Measurements from ENCODE around the gene EXOC6. TPM values are rescaled to one million over a fixed set of nuclear protein-coding genes. Genes with fewer than 3 reads are reported as not detected.

The EXOC6 gene
- total RNA-seq, 2 donors from 2014 or later: 12.6 to 15.2 TPM

DNA sequence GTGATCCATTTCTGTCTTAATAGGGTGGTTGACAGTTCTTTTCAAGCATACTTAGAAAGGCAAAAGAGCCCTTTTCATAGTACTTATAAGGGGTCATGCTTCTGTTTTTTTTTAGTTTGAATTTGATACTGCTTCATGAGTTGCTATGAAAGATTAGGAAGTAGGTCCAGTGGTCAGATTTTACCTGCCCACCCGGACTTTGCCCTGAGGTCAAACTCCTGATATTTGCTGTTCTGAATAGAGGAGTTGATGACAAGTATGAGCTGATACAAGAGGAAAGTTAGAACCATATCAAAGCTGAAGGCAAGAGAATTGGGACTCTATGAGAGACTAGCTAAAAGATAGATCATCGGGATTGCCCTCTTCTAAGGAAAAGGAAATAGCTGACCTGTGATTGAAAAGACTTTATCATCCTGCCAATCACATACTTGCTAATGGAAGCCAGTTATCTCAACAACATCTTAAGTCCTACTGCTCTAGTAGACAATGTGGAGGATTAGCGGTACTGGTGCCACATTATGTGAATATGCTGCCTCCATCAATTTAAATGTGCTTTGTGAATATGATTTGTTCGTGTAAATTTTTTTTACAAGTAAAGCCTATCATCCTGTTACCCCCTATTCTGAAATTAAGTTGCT, 174.8 kb downstream of the EXOC6 start:
- H3K4me1 ChIP-seq: no peaks in the 10 kb centered on the region
- TF ChIP-seq, protein P1, sequence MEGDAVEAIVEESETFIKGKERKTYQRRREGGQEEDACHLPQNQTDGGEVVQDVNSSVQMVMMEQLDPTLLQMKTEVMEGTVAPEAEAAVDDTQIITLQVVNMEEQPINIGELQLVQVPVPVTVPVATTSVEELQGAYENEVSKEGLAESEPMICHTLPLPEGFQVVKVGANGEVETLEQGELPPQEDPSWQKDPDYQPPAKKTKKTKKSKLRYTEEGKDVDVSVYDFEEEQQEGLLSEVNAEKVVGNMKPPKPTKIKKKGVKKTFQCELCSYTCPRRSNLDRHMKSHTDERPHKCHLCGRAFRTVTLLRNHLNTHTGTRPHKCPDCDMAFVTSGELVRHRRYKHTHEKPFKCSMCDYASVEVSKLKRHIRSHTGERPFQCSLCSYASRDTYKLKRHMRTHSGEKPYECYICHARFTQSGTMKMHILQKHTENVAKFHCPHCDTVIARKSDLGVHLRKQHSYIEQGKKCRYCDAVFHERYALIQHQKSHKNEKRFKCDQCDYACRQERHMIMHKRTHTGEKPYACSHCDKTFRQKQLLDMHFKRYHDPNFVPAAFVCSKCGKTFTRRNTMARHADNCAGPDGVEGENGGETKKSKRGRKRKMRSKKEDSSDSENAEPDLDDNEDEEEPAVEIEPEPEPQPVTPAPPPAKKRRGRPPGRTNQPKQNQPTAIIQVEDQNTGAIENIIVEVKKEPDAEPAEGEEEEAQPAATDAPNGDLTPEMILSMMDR (IDR thresholded peaks at IDR 0.05): no peak
- H3K27ac ChIP-seq: no peak overlapping the region
- no peaks in the 10 kb centered on the region for H3K9me3 ChIP-seq
- H3K9ac ChIP-seq (ENCODE audit: low read depth in 2 of 2, low read length in 2 of 2): no peak overlapping the region
- intact Hi-C loops (cut with DNase I): no loop called here
- no peaks in the 10 kb centered on the region for H3K27me3 ChIP-seq
- DNase-seq: no peak
- no peaks in the 10 kb centered on the region for H3K36me3 ChIP-seq
- no peak overlapping the region for H3K4me3 ChIP-seq

DNA sequence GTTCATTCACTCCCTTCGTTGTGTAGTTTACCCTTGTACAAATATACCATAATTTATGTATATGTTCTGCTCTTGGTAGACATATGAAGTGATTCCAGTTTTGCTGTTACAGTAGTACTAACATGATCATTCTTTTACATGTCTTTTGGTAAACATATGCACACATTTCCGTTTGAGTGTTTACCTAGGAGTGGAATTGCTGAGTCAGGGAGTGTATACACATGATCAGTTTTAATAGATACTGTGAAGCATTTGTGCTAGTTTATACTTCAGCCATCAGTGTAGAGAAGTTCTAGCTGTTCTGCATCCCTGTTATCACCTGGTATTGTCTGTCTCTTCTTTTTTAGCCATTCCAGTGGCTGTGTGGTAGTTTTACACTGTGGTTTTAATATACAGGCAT, 177.8 kb downstream of the EXOC6 start:
- intact Hi-C loops (cut with DNase I): no loop called here
- DNase-seq: no peak
- Histone ChIP-seq H3K27ac (no peak overlapping the region), H3K4me3 (no peak overlapping the region), H3K9me3 (no peaks in the 10 kb centered on the region), H3K27me3 (no peaks in the 10 kb centered on the region), H3K4me1 (no peaks in the 10 kb centered on the region), H3K9ac (ENCODE audit: low read depth in 2 of 2, low read length in 2 of 2) (no peak overlapping the region), H3K36me3 (no peaks in the 10 kb centered on the region)
- TF ChIP-seq, protein P1 (IDR thresholded peaks at IDR 0.05): no peak

DNA sequence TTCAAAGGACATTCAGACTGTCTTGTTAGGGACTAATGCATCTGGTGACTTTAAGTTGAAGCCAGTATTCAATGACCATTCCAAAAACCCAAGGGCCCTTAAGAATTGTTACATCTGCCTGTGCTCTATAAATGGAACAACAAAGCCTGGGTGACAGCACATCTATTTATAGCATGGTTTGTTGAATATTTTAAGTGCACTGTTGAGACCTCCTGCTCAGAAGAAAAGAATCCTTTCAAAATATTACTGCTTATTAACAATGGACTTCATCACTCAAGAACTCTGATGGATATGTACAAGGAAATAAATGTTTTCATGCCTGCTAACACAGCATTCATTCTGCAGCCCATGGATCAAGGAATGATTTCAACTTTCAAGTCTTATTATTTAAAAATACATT, 179.2 kb downstream of the EXOC6 start:
- TF ChIP-seq, protein P1 (IDR thresholded peaks at IDR 0.05): no peak
- Histone ChIP-seq H3K9ac (ENCODE audit: low read depth in 2 of 2, low read length in 2 of 2) (no peak overlapping the region), H3K4me1 (no peaks in the 10 kb centered on the region), H3K27me3 (no peaks in the 10 kb centered on the region), H3K36me3 (no peaks in the 10 kb centered on the region), H3K9me3 (no peaks in the 10 kb centered on the region), H3K4me3 (no peak overlapping the region), H3K27ac (no peak overlapping the region)
- intact Hi-C loops (cut with DNase I): no loop called here
- DNase-seq: no peak

DNA sequence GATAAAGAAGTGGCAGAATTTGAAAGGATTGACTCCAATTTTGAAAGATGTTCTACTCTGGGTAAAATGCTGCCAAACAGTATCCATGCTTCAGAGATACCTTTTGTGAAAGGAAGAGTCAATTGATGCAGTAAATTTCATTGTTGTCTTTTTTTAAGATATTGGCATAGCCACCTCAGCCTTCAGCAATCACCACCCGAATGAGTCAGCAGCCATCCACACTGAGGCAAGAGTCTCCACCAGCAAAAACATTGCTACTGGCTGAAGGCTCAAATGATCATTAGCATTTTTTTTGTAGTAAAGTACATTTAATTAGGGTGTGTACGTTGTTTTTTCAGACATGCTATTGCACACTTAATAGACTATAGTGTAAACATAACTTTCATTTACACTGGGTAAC, 180.6 kb downstream of the EXOC6 start:
- Histone ChIP-seq H3K4me1 (no peaks in the 10 kb centered on the region), H3K9ac (ENCODE audit: low read depth in 2 of 2, low read length in 2 of 2) (no peak overlapping the region), H3K4me3 (no peak overlapping the region), H3K9me3 (no peaks in the 10 kb centered on the region), H3K27ac (no peak overlapping the region), H3K27me3 (no peaks in the 10 kb centered on the region), H3K36me3 (no peaks in the 10 kb centered on the region)
- DNase-seq: no peak
- TF ChIP-seq, protein P1 (IDR thresholded peaks at IDR 0.05): no peak
- intact Hi-C loops (cut with DNase I): no loop called here

DNA sequence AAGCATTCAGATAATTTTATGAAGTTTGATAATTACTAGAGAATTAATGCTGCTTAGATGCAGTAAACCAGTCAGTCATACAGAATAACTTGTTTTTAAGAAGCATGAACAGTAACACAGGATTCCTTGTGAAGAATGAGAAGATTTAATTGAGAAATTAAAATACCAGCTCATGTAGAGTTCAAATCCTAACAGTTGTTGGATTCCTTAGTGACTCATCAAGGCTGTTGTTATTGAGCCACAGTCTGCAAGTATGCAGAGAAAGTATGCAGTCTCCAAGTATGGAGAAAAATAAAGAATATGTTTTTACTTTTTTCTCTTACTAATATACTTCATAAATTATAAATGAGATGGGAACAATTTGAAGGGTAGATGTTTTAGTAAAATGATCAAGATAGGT, 182.1 kb downstream of the EXOC6 start:
- intact Hi-C loops (cut with DNase I): no loop called here
- Histone ChIP-seq H3K27me3 (no peaks in the 10 kb centered on the region), H3K27ac (no peak overlapping the region), H3K9ac (ENCODE audit: low read depth in 2 of 2, low read length in 2 of 2) (no peak overlapping the region), H3K36me3 (no peaks in the 10 kb centered on the region), H3K4me3 (no peak overlapping the region), H3K9me3 (no peaks in the 10 kb centered on the region), H3K4me1 (no peaks in the 10 kb centered on the region)
- DNase-seq: no peak
- TF ChIP-seq, protein P1 (IDR thresholded peaks at IDR 0.05): no peak

Data from colonic mucosa (tissue), 4 donors.